OCI-M2 (cell line): ENCODE data around the gene NUDT12.

Experiments
- DNase-seq: peaks from one replicate; lab custom pipeline; 2025; ENCODE audit not compliant: unreplicated experiment; lab: John Stamatoyannopoulos, UW

NUDT12 gene

DNA sequence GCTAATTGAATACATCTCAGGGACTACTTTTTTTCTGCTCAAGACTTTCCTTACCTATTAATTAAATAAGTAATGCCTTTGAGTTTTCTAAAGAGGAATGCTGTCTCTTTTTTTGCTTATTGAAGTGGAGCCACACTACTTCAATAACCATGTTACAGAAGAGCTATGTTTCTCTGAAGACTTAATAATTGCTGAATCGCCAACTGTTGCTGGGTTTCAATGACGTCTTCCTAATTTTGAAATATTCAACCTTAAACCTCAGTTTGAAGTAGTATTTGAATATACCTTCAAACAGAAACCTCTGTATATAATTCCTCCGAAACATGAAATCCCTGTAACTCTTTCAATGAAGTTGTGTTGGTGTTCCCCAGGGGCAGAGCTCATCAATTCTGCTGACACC, 21.0 kb downstream of the NUDT12 start:
- no peak for DNase-seq

DNA sequence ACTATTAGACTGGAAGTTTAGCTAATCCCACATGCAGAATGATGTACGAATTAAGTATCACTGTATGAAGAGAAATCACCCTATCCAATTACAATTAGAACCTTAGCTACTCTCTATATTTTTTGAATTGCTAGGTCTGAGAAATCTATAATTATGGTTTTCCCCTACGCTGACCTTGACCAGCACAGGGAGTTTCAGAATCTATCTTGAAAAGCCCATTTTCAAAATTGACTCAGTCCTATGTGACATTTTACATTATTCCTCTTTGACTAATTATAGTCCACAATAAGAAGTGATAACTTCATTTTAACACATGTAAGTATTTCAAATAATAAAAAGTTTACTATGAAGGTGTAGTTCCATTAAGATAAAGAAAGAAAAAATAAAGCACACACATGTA, 21.5 kb downstream of the NUDT12 start:
- DNase-seq, result no peak

DNA sequence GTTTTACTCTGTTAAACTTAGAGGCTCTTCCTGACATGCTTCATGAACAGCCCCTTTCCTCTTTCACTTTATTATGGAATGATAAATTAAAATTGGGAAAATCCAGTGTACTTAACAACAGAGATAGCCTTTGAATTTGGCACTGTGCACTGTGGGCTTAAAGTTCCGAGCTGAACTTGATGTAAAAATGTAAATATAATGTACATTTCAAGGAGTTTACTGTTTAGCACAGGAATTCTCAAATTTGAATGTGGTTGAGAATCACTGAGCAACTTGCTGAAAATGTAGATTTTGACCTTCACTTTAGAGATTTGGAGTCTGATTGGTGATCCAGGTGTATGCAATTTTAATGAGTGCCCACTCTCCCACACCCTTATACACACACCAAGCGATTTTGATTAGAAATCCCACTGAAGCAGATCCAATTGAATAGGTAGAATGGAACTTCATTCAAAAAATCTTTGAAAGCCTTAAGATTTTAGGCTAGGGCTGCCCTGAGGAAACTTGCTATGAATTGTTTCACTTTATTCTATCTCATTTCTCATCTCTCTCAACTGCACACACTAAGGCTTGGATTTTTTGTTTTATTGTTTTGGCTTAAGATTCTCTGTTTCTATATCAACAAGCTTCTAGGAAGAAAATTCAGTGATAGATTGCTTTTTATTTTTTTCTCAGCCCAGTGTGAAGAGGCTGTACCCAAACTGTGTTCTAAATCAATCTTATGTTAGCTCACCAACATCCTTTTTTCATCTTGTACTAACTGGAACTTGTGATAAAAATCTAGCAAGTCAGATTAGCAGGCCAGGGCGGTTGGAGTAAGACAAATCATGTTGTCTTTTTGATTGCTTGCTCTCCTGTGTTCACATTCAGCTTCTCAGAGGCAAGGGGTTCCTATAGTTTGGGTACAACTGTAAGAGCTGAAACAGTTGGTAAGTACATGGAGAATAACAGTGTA, 22.9 kb downstream of the NUDT12 start:
- DNase-seq, result no peak

DNA sequence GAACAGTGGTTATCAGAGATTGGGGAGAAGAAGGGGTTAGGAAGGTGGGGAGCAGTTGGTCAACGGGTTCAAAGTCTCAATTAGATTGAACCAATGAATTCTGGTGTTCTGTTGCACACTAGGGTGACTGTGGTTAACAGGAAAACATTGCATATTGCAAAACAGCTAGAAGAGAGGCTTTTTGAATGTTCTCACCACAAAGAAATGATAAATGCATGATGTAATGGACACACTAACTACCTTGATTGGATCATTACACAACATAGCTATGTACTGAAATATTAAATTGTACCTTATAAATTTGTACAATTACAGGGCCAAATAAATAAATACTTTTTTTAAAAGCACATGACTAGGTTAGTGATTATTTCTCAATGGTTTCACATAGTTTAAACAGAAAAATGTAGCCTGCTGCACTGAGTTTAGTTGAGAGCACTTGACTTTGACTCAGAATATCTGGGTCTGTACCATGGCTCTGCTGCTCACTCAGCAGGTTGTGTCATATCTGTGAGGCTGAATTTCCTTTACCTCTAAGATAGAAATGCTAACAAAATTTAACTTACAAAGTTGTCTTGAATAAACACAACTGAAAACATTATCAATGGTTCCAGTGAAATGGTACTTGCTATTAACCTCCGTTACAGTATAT, 30.4 kb downstream of the NUDT12 start:
- DNase-seq, result no peak

DNA sequence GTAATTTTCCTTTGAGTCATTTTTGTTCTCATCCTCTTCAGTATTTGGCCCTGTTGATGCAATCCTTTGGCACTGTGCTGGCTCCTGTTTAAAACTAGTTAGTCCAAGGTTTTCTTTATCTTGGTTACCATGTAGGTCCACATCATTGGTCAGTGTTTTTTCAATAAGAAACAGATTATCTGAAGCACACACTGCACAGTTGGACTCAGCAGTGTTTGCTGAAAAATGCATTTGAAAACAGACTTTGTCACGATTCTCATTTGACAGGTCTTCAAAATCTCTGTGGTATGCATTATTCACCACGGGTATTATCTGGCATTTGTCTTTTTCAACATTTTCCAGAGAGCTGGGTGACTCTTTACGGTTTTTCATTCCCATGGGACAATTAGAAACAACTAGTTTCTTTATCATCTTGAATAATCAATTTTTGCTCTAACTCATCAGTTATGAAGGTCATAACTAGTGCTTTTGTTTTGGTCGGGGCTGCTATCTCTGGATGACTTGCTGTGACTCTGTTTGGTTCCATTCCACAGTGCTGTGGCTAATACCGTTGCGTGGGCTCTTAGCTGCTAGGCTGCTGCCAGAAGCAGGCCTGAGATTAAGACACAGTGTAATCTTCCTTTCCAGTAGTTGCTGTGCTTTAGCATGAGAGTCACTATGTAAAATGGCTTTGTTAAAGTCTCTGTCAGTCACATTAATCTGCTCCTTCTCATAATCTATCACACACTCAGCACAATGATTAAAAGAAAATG, 36.2 kb downstream of the NUDT12 start:
- peak; percentile 10 for DNase-seq

DNA sequence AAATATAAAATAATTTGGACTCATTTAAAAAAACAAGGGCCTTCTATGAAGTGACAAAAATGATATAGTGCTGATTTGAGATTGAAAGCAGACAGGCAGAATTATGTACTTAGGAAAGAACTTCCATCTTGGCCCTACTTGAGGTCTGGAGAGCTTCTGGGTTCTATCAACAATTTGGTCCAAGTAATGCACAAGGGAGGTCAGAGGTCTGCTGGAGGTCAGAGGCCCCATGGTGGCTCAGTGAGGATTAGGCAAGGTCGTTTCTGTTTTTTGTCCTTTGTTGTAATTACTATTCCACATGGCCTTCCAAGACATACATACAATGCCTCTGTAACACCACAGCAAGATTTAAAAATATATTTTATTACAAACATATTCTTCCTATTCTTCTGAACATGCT, 37.2 kb downstream of the NUDT12 start:
- DNase-seq, result no peak

DNA sequence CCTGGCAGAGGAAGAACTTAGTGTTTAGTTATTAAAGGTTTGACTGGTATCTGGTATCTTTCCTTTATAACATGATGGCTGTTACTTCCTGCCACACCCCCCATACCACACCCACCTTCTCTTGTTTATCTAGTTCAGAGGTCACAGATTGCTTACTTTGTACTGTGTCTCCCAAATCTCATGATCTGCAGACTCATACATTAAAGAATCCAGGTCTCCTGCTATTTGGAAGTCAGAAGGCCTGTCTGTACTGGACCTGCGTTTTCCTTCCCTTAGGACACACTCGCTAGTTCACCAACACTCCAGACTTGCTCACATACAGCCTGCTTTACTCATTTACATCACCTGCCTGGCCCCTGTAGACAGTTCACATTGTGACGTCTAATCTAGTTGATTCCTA, 39.3 kb downstream of the NUDT12 start:
- no peak for DNase-seq

DNA sequence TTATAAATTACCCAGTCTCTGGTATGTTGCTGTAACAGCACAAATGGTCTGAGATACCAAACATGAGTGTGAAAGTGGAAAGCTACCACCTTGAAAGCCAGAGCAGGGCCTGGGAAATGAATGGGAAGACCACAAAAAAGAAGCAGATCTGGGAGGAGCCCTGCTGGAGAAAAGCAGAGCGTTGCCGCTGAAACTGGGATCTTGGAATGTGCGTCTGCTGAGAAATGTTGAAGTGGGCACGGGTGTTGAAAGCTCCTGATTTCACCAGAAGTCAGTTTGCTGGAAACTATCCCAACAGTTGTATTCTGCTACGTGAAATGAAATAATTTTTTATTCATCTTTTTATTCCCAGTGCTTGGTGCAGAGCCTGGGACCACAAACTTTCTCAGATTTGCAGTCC, 40.0 kb downstream of the NUDT12 start:
- DNase-seq, result no peak

DNA sequence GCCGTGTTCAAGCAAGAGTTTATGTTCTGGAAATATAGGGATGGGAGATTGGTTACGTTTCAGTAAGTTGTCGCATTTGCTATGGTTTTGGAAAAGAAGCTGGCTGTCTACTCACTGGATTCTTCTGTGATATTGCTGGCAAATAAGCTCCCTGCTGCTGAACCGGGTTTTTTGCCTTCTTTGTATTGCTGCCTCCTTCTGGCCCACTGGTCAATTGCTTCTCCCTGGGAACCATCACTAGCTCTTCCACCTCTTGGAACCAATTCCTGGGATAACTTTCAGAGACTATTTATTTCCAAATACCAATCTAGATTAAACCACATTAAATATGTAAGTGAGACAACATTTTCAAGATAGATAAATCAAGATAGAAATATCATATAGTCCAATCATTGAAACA, 43.0 kb downstream of the NUDT12 start:
- DNase-seq, result no peak

DNA sequence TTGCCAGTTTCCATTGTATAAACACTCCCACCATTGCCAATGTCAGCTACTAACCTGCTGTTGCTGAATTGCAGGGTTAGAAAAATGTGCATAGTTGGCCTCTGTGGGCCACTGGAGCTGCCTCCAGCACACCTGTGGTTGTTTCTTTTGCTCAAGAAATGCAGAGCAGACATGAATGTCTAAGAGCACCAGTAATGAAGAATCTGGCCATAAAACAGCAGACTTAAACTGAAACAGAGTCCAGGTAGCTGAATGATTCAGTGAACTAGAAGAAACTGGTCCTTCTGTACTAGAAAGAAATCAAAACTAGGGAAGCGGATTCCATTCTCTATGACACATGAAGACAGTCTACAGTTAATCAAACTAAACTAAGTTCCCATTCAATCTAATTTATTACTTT, 48.2 kb downstream of the NUDT12 start:
- no peak for DNase-seq

DNA sequence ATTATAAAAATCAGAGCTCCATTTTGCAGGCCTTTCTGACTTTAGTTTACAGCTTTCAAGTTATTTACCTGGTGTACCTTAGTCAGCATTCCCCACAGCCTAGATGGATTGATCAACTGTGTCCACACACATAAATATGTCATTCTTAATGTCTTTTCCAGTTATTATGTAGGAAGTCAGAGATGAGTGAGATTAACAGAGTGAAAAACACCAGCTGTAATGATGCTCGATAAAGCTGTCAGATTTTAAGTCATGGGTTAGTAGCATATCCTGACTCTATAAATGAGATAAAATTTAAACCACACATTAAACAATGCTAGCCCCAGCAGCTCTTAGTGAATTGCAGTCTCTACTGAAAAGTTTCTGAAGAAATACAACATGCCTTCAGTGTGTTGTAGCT, 48.9 kb downstream of the NUDT12 start:
- no peak for DNase-seq

DNA sequence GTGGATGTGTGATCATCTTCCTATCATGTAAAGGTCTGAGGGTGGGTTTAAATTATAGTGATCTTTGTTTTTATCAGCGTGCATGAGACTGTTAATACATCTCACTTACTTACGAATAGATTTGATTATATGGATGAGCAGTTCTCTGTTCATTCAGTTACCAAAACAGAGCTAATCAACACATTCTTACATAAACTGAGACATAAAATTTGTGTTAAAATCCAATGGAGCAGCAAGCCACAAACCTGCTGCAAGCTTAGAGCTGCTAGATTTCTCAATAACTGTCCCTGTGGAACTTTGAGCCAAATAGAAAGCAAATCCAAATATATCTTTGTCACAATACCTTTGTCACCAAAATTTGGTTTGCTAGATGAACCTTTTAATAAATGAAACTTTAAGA, 50.1 kb downstream of the NUDT12 start:
- no peak for DNase-seq

DNA sequence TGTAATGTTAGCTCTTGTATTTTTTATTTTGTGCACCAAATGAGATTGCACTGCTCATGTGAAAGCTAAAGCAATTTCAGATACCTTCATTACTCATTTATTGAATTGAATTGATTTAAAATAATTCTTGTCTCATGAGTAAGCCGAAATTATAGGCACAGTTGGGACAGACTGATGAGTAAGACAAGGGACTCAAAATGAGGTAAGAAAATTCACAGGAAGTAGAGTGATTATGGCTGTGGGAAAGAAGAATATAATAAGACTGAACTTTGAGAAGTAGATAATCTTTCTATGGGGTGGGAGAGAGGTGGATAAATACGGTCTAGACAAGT, 51.1 kb downstream of the NUDT12 start:
- no peak for DNase-seq

DNA sequence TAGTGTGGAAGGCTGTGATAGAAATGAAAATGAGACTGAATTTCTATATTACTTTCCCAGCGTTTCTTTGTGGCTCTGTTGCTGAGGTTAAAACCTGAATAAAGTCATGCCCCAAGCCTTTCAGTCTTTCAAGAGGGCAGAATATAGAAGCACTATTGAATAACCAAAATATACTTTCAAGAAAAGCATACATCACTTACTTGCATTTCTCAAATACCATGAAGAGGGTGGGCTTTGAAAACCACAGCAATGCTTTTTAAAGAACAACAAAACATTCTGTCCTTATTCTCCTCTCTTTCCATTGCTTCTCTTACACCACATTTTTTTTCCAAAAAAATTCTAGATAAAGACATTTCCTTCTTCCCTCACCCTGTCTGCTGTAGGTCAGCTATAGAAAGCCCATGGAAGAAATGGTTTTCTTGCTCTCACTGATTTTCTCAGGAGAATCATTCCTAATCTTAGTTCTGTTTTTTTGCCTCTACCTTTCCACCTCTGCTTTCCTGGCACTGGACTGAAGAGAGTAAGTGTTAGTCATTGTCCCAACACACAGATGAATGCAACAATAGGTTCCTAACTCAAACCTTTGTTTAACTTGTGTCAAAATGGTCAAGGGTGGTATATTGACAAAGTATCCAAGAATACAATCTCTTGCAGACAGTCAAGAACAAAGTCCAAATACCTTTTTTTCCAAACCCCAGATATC, 51.6 kb downstream of the NUDT12 start:
- no peak for DNase-seq

DNA sequence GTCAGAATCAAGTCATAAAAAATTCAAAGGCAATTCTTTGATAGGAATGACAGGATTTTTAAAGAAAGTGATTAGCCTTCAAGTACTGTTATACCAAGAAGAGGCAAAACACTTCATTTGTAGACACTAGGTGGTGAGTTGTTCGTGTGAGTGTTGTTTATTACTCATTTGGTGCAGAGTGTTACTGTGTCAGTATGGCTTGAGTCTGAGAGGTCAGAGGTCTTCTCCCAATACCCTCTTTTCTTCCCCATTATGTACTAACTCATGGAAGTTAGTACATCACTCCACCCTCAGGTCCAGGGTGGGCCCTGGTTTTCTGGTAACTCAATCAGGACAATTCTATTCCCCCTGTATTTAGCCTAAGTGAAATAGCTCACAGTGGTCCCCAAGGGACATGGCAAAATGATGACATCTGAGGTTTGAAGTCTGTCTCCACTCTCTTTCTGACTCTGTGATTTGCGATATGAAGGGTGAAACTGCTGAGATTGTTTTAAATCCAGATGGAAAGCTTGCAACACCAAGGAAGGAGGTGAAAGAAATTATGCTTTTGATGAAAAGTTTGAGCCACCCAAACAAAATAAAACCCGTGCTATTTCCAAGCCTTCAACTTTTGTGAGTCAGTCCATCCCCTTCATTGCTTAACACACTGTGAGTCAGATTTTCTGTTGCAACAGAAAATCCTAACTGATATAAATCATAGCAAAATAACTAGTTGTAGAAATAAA, 56.8 kb downstream of the NUDT12 start:
- no peak for DNase-seq

DNA sequence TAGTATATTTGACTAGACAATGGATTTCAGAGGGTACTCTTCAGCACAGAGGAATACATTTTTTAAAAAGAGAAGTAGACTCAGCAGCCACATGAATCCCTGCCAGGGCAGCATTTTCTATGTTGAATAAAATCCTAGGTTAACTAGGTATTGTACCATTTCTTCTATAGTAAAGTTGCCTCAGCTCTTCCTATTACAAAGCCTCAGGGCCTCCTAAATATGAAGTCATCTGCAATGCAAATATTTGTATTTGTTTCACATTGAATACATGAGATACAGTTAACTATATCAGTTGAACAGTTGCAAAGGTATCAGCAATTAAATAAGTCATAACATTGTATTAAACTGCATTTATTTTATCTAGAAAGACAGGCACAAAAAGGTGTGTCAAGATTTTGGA, 59.5 kb downstream of the NUDT12 start:
- no peak for DNase-seq

DNA sequence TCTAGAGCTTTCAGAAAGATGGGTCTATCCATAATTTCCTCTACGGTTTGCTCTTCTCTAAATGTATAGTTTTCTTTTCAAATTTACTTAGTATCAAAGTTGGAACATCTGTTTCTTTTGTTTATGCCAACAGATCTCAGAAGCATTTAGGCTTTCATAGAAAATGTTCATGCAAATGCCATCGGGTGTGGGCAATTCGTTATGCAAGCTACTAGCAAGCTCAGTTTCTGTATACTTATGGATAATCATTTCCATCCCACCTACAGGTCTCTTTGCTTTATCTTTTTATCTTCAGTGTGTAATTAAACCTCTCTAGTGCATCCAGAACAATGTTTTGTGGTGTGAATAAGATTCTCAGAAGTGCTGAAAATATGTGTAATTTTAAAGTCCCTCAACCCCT, 59.9 kb downstream of the NUDT12 start:
- DNase-seq, result no peak
